HCT116 (cell line): Measurements from ENCODE around the gene CKMT2. TPM values are rescaled to one million over a fixed set of nuclear protein-coding genes. Genes with fewer than 3 reads are reported as not detected.

Source experiments
- ATAC-seq: fragments of 200-7000 bp; cut with Tn5 transposase; 2 replicates; pipeline ENCODE4 v1.9.1; 2020; ENCODE audit warnings: mild to moderate bottlenecking, moderate library complexity
- BruUV-seq: library from RNA; stranded (reverse); fragments of 400-500 nt; replicated peaks from 2 replicates; lab custom pipeline; 2021; lab: Mats Ljungman, UMichigan
- CTCF ChIA-PET: fragments of 300-600 bp; sonication (Branson Sonifier 250); formaldehyde crosslinking; loops from one replicate; lab custom pipeline; 2021; ENCODE audit warnings: antibody characterized with exemption; lab: Charles Lee
- POLR2A ChIA-PET: fragments of 300-600, 350-600 bp; sonication (Branson Sonifier 250); formaldehyde crosslinking; loops from one replicate; lab custom pipeline; 2021; ENCODE audit warnings: antibody characterized with exemption; lab: Charles Lee
- RAD21 ChIA-PET, 2 experiments: fragments of 300-600 bp; sonication (Branson Sonifier 250); formaldehyde crosslinking; loops; one replicate each; lab custom pipeline; 2023; ENCODE audit warnings: low total read pairs in 2 of 2; ENCODE audit not compliant: uncharacterized antibody in 2 of 2, unreplicated experiment in 2 of 2, low non-redundant PET in 1 of 2; lab: Charles Lee
- DNase-seq: peaks from one replicate; pipeline ENCODE4 v3.0.0-alpha.2; 2010; ENCODE audit warnings: low read depth, low spot score
- H2AFZ ChIP-seq: fragments of 200-600 bp; shearing (Covaris generic), sonication (generic); 2 replicates; pipeline ENCODE4 v1.6.1; 2017; ENCODE audit warnings: low read depth, mixed run types, mixed read lengths, antibody characterized with exemption, low read length; ENCODE audit not compliant: poor library complexity, severe bottlenecking
- H3K27ac ChIP-seq: 2 replicates; pipeline ENCODE4 v1.5.1; 2012; ENCODE audit warnings: low read depth, low read length
- H3K27me3 ChIP-seq: fragments of 200-600 bp; sonication (generic); 2 replicates; pipeline ENCODE4 v1.6.1; 2016; ENCODE audit warnings: mixed run types, low read length, mixed read lengths; ENCODE audit not compliant: insufficient read depth
- H3K36me3 ChIP-seq, 2 experiments: fragments of 200-500 bp in 1 of 2; fragments of 200-600 bp in 1 of 2; sonication (Bioruptor generic) in 1 of 2; sonication (generic) in 1 of 2; 2 replicates each; pipeline versions ENCODE4 v1.5.1 to v1.6.1; 2014 to 2016; ENCODE audit warnings: low read length in 2 of 2, inconsistent platforms in 1 of 2, mixed read lengths in 1 of 2, mixed run types in 1 of 2; ENCODE audit not compliant: insufficient read depth in 2 of 2, control insufficient read depth in 1 of 2
- H3K4me1 ChIP-seq, 2 experiments: fragments of 200-600 bp in 1 of 2; sonication (generic) in 1 of 2; 2 replicates each; pipeline versions ENCODE4 v1.5.1 to v1.6.1; 2012 to 2017; ENCODE audit warnings: low read length in 2 of 2, inconsistent platforms in 1 of 2, mild to moderate bottlenecking in 1 of 2, mixed read lengths in 1 of 2, mixed run types in 1 of 2, moderate library complexity in 1 of 2; ENCODE audit not compliant: insufficient read depth in 2 of 2, control insufficient read depth in 1 of 2
- H3K4me2 ChIP-seq: fragments of 200-600 bp; sonication (generic); 2 replicates; pipeline ENCODE4 v1.6.1; 2017; ENCODE audit warnings: mixed run types, low read length, mixed read lengths
- H3K4me3 ChIP-seq, 2 experiments: fragments of 200-600 bp in 1 of 2; sonication (generic) in 1 of 2; replicated peaks in 1 of 2; 2 replicates each; pipeline ENCODE4 v1.5.1; 2011 to 2016; ENCODE audit warnings: low read length in 2 of 2, control low read depth in 1 of 2, low read depth in 1 of 2, mild to moderate bottlenecking in 1 of 2, mixed read lengths in 1 of 2, mixed run types in 1 of 2
- H3K79me2 ChIP-seq: fragments of 200-600 bp; sonication (generic); 2 replicates; pipeline ENCODE4 v1.6.1; 2017; ENCODE audit warnings: mild to moderate bottlenecking, mixed run types, low read length, moderate library complexity, mixed read lengths; ENCODE audit not compliant: insufficient read depth
- H3K9ac ChIP-seq: fragments of 200-600 bp; sonication (generic); 2 replicates; pipeline ENCODE4 v1.6.1; 2016; ENCODE audit warnings: low read length, mixed read lengths
- H3K9me2 ChIP-seq: fragments of 200-600 bp; sonication (generic), shearing (Covaris generic); 2 replicates; pipeline ENCODE4 v1.6.1; 2017; ENCODE audit warnings: mixed run types, mild to moderate bottlenecking, moderate library complexity; ENCODE audit not compliant: insufficient read depth
- H3K9me3 ChIP-seq, 2 experiments: fragments of 200-500 bp in 1 of 2; fragments of 200-600 bp in 1 of 2; sonication (Bioruptor generic) in 1 of 2; sonication (generic) in 1 of 2; 2 replicates each; pipeline ENCODE4 v1.6.1; 2014 to 2017; ENCODE audit warnings: low read length in 2 of 2, mixed read lengths in 2 of 2, inconsistent platforms in 1 of 2, low read depth in 1 of 2, mild to moderate bottlenecking in 1 of 2, mixed run types in 1 of 2, moderate library complexity in 1 of 2; ENCODE audit not compliant: control insufficient read depth in 1 of 2, insufficient read depth in 1 of 2
- H4K20me1 ChIP-seq: fragments of 200-600 bp; sonication (generic), shearing (Covaris generic); 2 replicates; pipeline ENCODE4 v1.6.1; 2017; ENCODE audit warnings: mixed run types, mild to moderate bottlenecking, moderate library complexity; ENCODE audit not compliant: insufficient read depth
- CEBPB ChIP-seq: IDR thresholded peaks from 2 replicates; pipeline ENCODE4 v1.6.1; 2012; ENCODE audit warnings: low read depth
- EGR1 ChIP-seq: IDR thresholded peaks from 2 replicates; pipeline ENCODE4 v1.6.1; 2012; ENCODE audit warnings: low read depth
- ELF1 ChIP-seq: IDR thresholded peaks from 2 replicates; pipeline ENCODE4 v1.6.1; 2012; ENCODE audit warnings: low read depth, borderline replicate concordance
- EZH2phosphoT487 ChIP-seq: fragments of 200-600 bp; IDR thresholded peaks from 2 replicates; pipeline ENCODE4 v1.6.1; 2018; ENCODE audit warnings: antibody characterized with exemption, borderline replicate concordance
- JUND ChIP-seq: IDR thresholded peaks from 2 replicates; pipeline ENCODE4 v1.6.1; 2012
- MAX ChIP-seq: IDR thresholded peaks from 2 replicates; pipeline ENCODE4 v1.6.1; 2012
- POLR2A ChIP-seq: IDR thresholded peaks from 2 replicates; pipeline ENCODE4 v1.7.0; 2011; ENCODE audit warnings: borderline replicate concordance; ENCODE audit not compliant: insufficient read depth, insufficient read length; ENCODE audit errors: extremely low read depth
- POLR2AphosphoS5 ChIP-seq: IDR thresholded peaks from 2 replicates; pipeline ENCODE4 v1.6.1; 2011; ENCODE audit warnings: mild to moderate bottlenecking, low read depth, low read length, moderate library complexity
- REST ChIP-seq: IDR thresholded peaks from 2 replicates; pipeline ENCODE4 v1.6.1; 2012; ENCODE audit warnings: low read depth
- SIN3A ChIP-seq: IDR thresholded peaks from 2 replicates; pipeline ENCODE4 v1.6.1; 2012; ENCODE audit warnings: low read depth
- SRF ChIP-seq: IDR thresholded peaks from 2 replicates; pipeline ENCODE4 v1.6.1; 2012; ENCODE audit warnings: low read depth
- TCF7L2 ChIP-seq: IDR thresholded peaks from 2 replicates; pipeline ENCODE4 v1.7.0; 2011; ENCODE audit warnings: borderline replicate concordance, inconsistent platforms; ENCODE audit not compliant: insufficient read depth, insufficient read length; ENCODE audit errors: extremely low read depth
- YY1 ChIP-seq: IDR thresholded peaks from 2 replicates; pipeline ENCODE4 v1.6.1; 2011; ENCODE audit warnings: low read length, low read depth, moderate library complexity, mild to moderate bottlenecking; ENCODE audit not compliant: insufficient replicate concordance; ENCODE audit errors: extremely low read depth
- ZNF274 ChIP-seq: fragments of 200-500 bp; sonication (Bioruptor generic); IDR thresholded peaks from 2 replicates; pipeline ENCODE4 v1.6.1; 2014; ENCODE audit warnings: mild to moderate bottlenecking, low read depth, low read length, inconsistent platforms
- intact Hi-C: fragments of 100-400 bp; cut with micrococcal nuclease; formaldehyde crosslinking; loops from 2 replicates; pipeline ENCODE4 v1.10.0; 2022
- total RNA-seq: library from RNA; stranded (reverse); gene quantifications from one replicate; pipeline ENCODE4 v1.2.1, GENCODE V29; 2021; ENCODE audit not compliant: unreplicated experiment
- TF ChIP-seq, protein P1 (sequence below): IDR thresholded peaks from 2 replicates; pipeline ENCODE4 v1.6.1; 2012
- TF ChIP-seq, protein P2 (sequence below): IDR thresholded peaks from 2 replicates; pipeline ENCODE4 v1.6.1; 2011; ENCODE audit warnings: mild to moderate bottlenecking, low read length, moderate library complexity; ENCODE audit not compliant: insufficient replicate concordance; ENCODE audit errors: extremely low read depth

CKMT2 gene
- total RNA-seq, 1 experiment from 2014 or later = not detected

DNA sequence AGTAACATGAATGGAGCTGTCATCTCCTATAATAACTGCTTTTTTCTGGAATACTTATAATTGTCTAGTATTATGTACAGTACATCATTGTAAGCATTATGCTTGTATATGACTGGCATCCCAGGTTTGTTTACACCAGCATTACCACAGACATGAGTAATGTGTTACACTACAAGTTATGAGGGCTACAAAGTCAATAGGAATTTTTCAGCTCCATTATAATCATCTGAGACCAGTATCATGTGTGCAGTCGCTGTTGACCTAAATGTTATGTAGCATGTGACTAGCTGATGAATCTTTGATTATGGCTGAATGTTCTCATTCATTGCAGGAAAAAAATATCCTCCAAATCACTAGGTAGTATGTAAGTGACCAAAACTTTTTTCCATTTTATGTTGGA lies 70.4 kb downstream of the CKMT2 start:
- no TSS peak for BruUV-seq
- Histone ChIP-seq H3K27me3 (no peaks in the 10 kb centered on the region), H3K9me3 (no peaks in the 10 kb centered on the region), H3K27ac (no peak overlapping the region), H3K4me2 (no peak overlapping the region), H3K9ac (no peak overlapping the region), H3K9me2 (no peaks in the 10 kb centered on the region), H4K20me1 (no peaks in the 10 kb centered on the region), H3K36me3 (peaks cover 5 to 7% of the 10 kb centered on the region in 2 experiments; a peak in 2 of 4 replicates), H2AFZ (no peak overlapping the region), H3K4me3 (no peak overlapping the region), H3K4me1 (peaks cover 7 to 22% of the 10 kb centered on the region in 2 experiments; a peak in 2 of 4 replicates), H3K79me2 (peaks cover 44% of the 10 kb centered on the region)
- ChIA-PET RAD21 (no interaction called here), CTCF (no interaction called here), POLR2A (interaction anchor here (0.8 kb wide), 1 partner anchor 12 kb away, joined by 5 read pairs; no protein-coding TSS in a partner anchor)
- TF ChIP-seq TCF7L2 (no peak), POLR2AphosphoS5 (no peak), SIN3A (no peak), CEBPB (no peak), YY1 (no peak), JUND (no peak), POLR2A (no peak), MAX (no peak), REST (no peak), EZH2phosphoT487 (no peak), SRF (no peak), ZNF274 (no peak), ELF1 (no peak), EGR1 (no peak)
- TF ChIP-seq, protein P1, sequence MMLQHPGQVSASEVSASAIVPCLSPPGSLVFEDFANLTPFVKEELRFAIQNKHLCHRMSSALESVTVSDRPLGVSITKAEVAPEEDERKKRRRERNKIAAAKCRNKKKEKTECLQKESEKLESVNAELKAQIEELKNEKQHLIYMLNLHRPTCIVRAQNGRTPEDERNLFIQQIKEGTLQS = no peak
- TF ChIP-seq, protein P2, sequence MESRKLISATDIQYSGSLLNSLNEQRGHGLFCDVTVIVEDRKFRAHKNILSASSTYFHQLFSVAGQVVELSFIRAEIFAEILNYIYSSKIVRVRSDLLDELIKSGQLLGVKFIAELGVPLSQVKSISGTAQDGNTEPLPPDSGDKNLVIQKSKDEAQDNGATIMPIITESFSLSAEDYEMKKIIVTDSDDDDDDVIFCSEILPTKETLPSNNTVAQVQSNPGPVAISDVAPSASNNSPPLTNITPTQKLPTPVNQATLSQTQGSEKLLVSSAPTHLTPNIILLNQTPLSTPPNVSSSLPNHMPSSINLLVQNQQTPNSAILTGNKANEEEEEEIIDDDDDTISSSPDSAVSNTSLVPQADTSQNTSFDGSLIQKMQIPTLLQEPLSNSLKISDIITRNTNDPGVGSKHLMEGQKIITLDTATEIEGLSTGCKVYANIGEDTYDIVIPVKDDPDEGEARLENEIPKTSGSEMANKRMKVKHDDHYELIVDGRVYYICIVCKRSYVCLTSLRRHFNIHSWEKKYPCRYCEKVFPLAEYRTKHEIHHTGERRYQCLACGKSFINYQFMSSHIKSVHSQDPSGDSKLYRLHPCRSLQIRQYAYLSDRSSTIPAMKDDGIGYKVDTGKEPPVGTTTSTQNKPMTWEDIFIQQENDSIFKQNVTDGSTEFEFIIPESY = no peak
- no peak for DNase-seq
- no peak for ATAC-seq
- intact Hi-C loops = loop anchor here (5.0 kb wide), 1 partner anchor 864 kb away; no protein-coding TSS in a partner anchor
